ENCODE results near the gene ZSWIM6. TPM values are rescaled to one million over a fixed set of nuclear protein-coding genes. Genes with fewer than 3 reads are reported as not detected.
A peak's percentile ranks its signal among the peaks of the same experiment; 100 is the strongest.

Gene ZSWIM6
- total and polyA plus RNA-seq, 12 donors, result 2.1 to 10.3 (median 6.7) TPM

DNA sequence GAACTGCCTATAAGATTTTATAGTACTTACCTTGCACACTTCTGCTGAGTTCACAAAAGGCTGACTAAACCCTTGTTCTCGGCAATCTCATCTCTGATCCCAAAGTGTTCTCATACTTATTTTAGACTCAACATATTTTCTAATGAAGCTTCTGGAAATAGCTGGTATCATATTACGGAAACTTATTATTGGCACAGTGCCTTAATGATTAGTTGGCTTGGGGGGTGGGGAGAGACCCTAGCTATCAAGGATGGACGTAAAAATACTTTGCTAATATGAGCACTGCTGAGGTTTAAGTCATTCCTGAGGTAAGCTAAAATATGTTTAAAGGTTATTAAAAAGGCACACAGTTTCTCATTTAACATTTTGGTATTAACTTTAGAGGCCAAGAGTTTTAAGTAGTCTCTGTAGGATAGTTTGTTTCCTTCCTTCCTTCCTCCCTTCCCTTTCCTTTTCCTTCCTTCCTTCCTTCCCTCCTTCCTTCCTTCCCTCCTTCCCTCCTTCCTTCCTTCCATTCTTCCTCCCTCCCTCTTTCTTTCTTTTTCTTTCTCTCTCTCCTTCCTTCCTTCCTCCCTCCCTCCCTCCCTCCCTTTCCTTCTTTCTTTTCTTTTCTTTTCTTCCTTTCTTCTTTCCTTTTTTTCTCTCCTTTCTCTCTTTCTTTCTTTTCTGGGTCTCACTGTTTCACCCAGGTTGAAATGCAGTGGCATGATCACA lies 31.5 kb downstream of the ZSWIM6 start:
- 63 to 66% methylated on average over 3 of the region's 3 CpGs for WGBS, 2 donors
- peak in 1 of 8 donors; percentile 43 for ATAC-seq
- no peak overlapping the region for H3K4me3 ChIP-seq

GRCh38 chr5:61366497-61367240 lies 34.6 kb downstream of the ZSWIM6 start:
- TF ChIP-seq, protein P1, sequence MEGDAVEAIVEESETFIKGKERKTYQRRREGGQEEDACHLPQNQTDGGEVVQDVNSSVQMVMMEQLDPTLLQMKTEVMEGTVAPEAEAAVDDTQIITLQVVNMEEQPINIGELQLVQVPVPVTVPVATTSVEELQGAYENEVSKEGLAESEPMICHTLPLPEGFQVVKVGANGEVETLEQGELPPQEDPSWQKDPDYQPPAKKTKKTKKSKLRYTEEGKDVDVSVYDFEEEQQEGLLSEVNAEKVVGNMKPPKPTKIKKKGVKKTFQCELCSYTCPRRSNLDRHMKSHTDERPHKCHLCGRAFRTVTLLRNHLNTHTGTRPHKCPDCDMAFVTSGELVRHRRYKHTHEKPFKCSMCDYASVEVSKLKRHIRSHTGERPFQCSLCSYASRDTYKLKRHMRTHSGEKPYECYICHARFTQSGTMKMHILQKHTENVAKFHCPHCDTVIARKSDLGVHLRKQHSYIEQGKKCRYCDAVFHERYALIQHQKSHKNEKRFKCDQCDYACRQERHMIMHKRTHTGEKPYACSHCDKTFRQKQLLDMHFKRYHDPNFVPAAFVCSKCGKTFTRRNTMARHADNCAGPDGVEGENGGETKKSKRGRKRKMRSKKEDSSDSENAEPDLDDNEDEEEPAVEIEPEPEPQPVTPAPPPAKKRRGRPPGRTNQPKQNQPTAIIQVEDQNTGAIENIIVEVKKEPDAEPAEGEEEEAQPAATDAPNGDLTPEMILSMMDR (IDR thresholded peaks at IDR 0.05), result no peak
- peaks cover 0 to 4% (median 0%) of the 10 kb centered on the region in 9 donors for H3K36me3 ChIP-seq
- H3K9me3 ChIP-seq, result no peaks in the 10 kb centered on the region
- H3K4me1 ChIP-seq, result peaks cover 0 to 19% (median 8%) of the 10 kb centered on the region in 9 donors
- no peaks in the 10 kb centered on the region for H3K27me3 ChIP-seq
- 88 to 91% methylated on average over 7 of the region's 7 CpGs for WGBS, 2 donors
- intact Hi-C loops (cut with DNase I), result no loop called here
- H3K4me3 ChIP-seq, result no peak overlapping the region
- DNase-seq (no peak), ATAC-seq (peak in 1 of 8 donors; percentile 18)
- no peak overlapping the region for H3K27ac ChIP-seq

More for the DNA sequence above, 31.5 kb downstream of the ZSWIM6 start:
- Histone ChIP-seq H3K4me1 (peaks cover 0 to 30% (median 8%) of the 10 kb centered on the region in 9 donors), H3K27ac (no peak overlapping the region), H3K27me3 (no peaks in the 10 kb centered on the region), H3K9me3 (no peaks in the 10 kb centered on the region), H3K36me3 (peaks cover 0 to 6% (median 0%) of the 10 kb centered on the region in 9 donors)
- intact Hi-C loops (cut with DNase I), result no loop called here
- no peak for DNase-seq
- TF ChIP-seq, protein P1 (IDR thresholded peaks at IDR 0.05), result no peak

DNA sequence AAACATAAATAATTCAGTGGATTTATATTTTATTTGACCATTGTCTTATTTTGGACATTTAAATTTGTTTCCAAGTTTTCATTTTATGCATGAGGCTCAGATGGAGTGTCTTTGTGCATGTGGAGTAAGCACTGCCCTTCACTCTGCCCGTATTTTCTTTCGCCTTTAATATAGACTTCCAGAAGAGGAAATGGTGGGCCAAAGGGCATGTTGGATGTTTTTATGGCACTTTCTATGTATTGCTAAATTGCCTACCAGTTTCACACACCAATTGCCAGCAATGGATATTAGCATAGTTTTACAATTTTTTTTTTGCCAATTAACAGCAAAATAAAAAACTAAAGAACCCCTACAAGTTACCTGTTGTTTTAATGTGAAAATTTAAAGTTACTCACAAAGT lies 38.4 kb downstream of the ZSWIM6 start:
- H3K4me1 ChIP-seq, result no peaks in the 10 kb centered on the region
- WGBS, 2 donors, result 79 to 80% methylated on average over 2 of the region's 2 CpGs
- no peaks in the 10 kb centered on the region for H3K9me3 ChIP-seq
- no peak overlapping the region for H3K4me3 ChIP-seq
- DNase-seq (no peak), ATAC-seq (no peak)
- TF ChIP-seq, protein P1 (IDR thresholded peaks at IDR 0.05), result no peak
- no peaks in the 10 kb centered on the region for H3K27me3 ChIP-seq
- intact Hi-C loops (cut with DNase I), result no loop called here
- H3K27ac ChIP-seq, result no peak overlapping the region
- H3K36me3 ChIP-seq, result no peaks in the 10 kb centered on the region

DNA sequence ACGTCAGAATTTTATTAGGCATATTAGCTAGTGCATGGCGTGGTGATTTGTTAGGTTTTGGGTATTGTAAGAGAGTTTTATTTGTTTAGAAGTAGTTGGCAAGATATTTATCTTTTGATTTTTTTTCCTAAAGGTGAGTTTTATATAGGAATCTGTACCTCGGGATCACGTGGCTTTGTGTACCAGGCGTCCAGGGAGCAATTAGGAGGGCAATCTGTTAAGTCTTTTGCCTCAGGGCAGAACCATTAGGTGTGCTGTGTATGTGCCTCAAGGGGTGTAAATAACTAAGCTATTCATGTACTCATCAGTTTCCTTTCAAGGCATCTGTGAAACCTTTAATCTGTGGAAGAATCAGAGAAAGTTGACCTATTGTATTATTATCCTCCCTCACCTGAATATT lies 39.4 kb downstream of the ZSWIM6 start:
- 82 to 84% methylated on average over 5 of the region's 5 CpGs for WGBS, 2 donors
- H3K36me3 ChIP-seq, result no peaks in the 10 kb centered on the region
- TF ChIP-seq, protein P1 (IDR thresholded peaks at IDR 0.05), result no peak
- no peak overlapping the region for H3K27ac ChIP-seq
- H3K4me1 ChIP-seq, result no peaks in the 10 kb centered on the region
- intact Hi-C loops (cut with DNase I), result no loop called here
- ATAC-seq, result no peak
- no peaks in the 10 kb centered on the region for H3K9me3 ChIP-seq
- no peak for DNase-seq
- H3K4me3 ChIP-seq, result no peak overlapping the region
- H3K27me3 ChIP-seq, result no peaks in the 10 kb centered on the region

Measured in heart right ventricle (tissue), 16 donors.